HG02970 (cell line): ENCODE measurements around the gene AMDHD2.
"Not testable (repeated sequence)": the region's sequence is repeated elsewhere in the genome, so short reads cannot be mapped to it uniquely, and the experiment has no call there.

Source experiments
- ATAC-seq: cut with Tn5 transposase; IDR thresholded peaks from one replicate; pipeline ENCODE4 v1.9.1; 2021; ENCODE audit warnings: mild to moderate bottlenecking, moderate library complexity, moderate number of reproducible peaks; ENCODE audit not compliant: unreplicated experiment, low FRiP score

Gene AMDHD2

GRCh38 chr16:2567506-2567905 is 47.3 kb downstream of the AMDHD2 start:
- ATAC-seq, result not testable (repeated sequence)

GRCh38 chr16:2568573-2568972 is 48.4 kb downstream of the AMDHD2 start:
- ATAC-seq, result not testable (repeated sequence)

- ATAC-seq, result not testable (repeated sequence)
Measured at GRCh38 chr16:2572704-2573103, 52.5 kb downstream of the AMDHD2 start.

GRCh38 chr16:2575839-2576238 is 55.7 kb downstream of the AMDHD2 start:
- not testable (repeated sequence) for ATAC-seq

GRCh38 chr16:2577044-2577443 is 56.9 kb downstream of the AMDHD2 start:
- ATAC-seq, result not testable (repeated sequence)

GRCh38 chr16:2578905-2579304 is 58.7 kb downstream of the AMDHD2 start:
- ATAC-seq, result not testable (repeated sequence)

GRCh38 chr16:2580143-2580542 is 60.0 kb downstream of the AMDHD2 start:
- ATAC-seq, result not testable (repeated sequence)

- not testable (repeated sequence) for ATAC-seq
Measured at GRCh38 chr16:2580818-2581217, 60.6 kb downstream of the AMDHD2 start.
